HuH-7.5 (cell line): Measurements from ENCODE around the gene CTSE.
"Not testable (repeated sequence)": the region's sequence is repeated elsewhere in the genome, so short reads cannot be mapped to it uniquely, and the experiment has no call there.

Source experiments
- DNase-seq: peaks from one replicate; pipeline ENCODE4 v3.0.0; 2011; ENCODE audit warnings: low spot score

The CTSE gene

GRCh38 chr1:206014601-206015000, 9.1 kb downstream of the CTSE start:
- DNase-seq: no peak

- no peak for DNase-seq
Observed at GRCh38 chr1:206013026-206013795, 10.5 kb downstream of the CTSE start.

GRCh38 chr1:206012086-206012859, 11.4 kb downstream of the CTSE start:
- DNase-seq: no peak

GRCh38 chr1:206011057-206011456, 12.6 kb downstream of the CTSE start:
- no peak for DNase-seq

- no peak for DNase-seq
Observed at GRCh38 chr1:206010060-206010459, 13.6 kb downstream of the CTSE start.

- no peak for DNase-seq
Observed at GRCh38 chr1:206006946-206007345, 16.7 kb downstream of the CTSE start.

GRCh38 chr1:206005778-206006180, 17.9 kb downstream of the CTSE start:
- DNase-seq: no peak

GRCh38 chr1:206005234-206005633, 18.5 kb downstream of the CTSE start:
- DNase-seq: no peak

GRCh38 chr1:206004826-206005225, 18.9 kb downstream of the CTSE start:
- no peak for DNase-seq

- no peak for DNase-seq
Observed at GRCh38 chr1:206003854-206004800, 19.6 kb downstream of the CTSE start.

GRCh38 chr1:206002871-206003801, 20.6 kb downstream of the CTSE start, which contains the start of gene RAB7B:
Gene RAB7B (minus strand): TSS chr1:206003395. CDS start chr1:205994135, 9,260 bp downstream.
- DNase-seq: no peak

- DNase-seq: no peak
Observed at GRCh38 chr1:206002160-206002559, 21.5 kb downstream of the CTSE start.

GRCh38 chr1:206001476-206001888, 22.2 kb downstream of the CTSE start:
- no peak for DNase-seq

- no peak for DNase-seq
Observed at GRCh38 chr1:206000641-206001339, 22.9 kb downstream of the CTSE start.

GRCh38 chr1:205998457-205999241, 25.0 kb downstream of the CTSE start:
- no peak for DNase-seq

GRCh38 chr1:205996641-205997040, 27.1 kb downstream of the CTSE start:
- not testable (repeated sequence) for DNase-seq

GRCh38 chr1:205994346-205994745, 29.3 kb downstream of the CTSE start:
- no peak for DNase-seq

GRCh38 chr1:205993068-205993467, 30.6 kb downstream of the CTSE start:
- no peak for DNase-seq

- DNase-seq: no peak
Observed at GRCh38 chr1:205992218-205992882, 31.3 kb downstream of the CTSE start.
